OCI-LY1 (cell line): Measurements from ENCODE around the gene SMOC2.

Source experiments
- H2AFZ ChIP-seq: fragments of 200-600 bp; sonication (generic), shearing (Covaris generic); 2 replicates; pipeline ENCODE4 v1.6.0; 2014; ENCODE audit warnings: antibody characterized with exemption, mild to moderate bottlenecking, low read length
- H3F3A ChIP-seq: fragments of 200-600 bp; sonication (generic), shearing (Covaris generic); 2 replicates; pipeline ENCODE4 v1.6.0; 2014; ENCODE audit warnings: mild to moderate bottlenecking, antibody characterized with exemption, low read length, moderate library complexity; ENCODE audit not compliant: insufficient read depth
- H3K27ac ChIP-seq: fragments of 200-600 bp; sonication (generic); 2 replicates; pipeline ENCODE4 v1.5.1; 2014; ENCODE audit warnings: low read length, mixed run types, mild to moderate bottlenecking, low read depth; ENCODE audit not compliant: poor library complexity, severe bottlenecking
- H3K27me3 ChIP-seq: fragments of 200-600 bp; sonication (generic); 2 replicates; pipeline ENCODE4 v1.6.0; 2014; ENCODE audit warnings: antibody characterized with exemption, mild to moderate bottlenecking, low read length, moderate library complexity; ENCODE audit not compliant: insufficient read depth
- H3K36me3 ChIP-seq: fragments of 200-600 bp; sonication (generic); 2 replicates; pipeline ENCODE4 v1.6.1; 2014; ENCODE audit warnings: mild to moderate bottlenecking, antibody characterized with exemption, low read length, moderate library complexity, mixed read lengths; ENCODE audit not compliant: insufficient read depth
- H3K4me1 ChIP-seq: fragments of 200-600 bp; sonication (generic); 2 replicates; pipeline ENCODE4 v1.5.1; 2014; ENCODE audit warnings: mild to moderate bottlenecking, low read length, moderate library complexity; ENCODE audit not compliant: insufficient read depth, severe bottlenecking
- H3K4me2 ChIP-seq: fragments of 200-600 bp; sonication (generic), shearing (Covaris generic); 2 replicates; pipeline ENCODE4 v1.6.1; 2014; ENCODE audit warnings: low read length
- H3K4me3 ChIP-seq: fragments of 200-600 bp; sonication (generic); 2 replicates; pipeline ENCODE4 v1.5.1; 2014; ENCODE audit warnings: low read length, low read depth, mild to moderate bottlenecking, mixed read lengths; ENCODE audit not compliant: poor library complexity, severe bottlenecking
- H3K79me2 ChIP-seq: fragments of 200-600 bp; shearing (Covaris generic); 2 replicates; pipeline ENCODE4 v1.6.1; 2016; ENCODE audit warnings: mixed run types, low read length, mixed read lengths; ENCODE audit not compliant: insufficient read depth
- H3K9ac ChIP-seq: fragments of 200-600 bp; sonication (generic), shearing (Covaris generic); 2 replicates; pipeline ENCODE4 v1.6.1; 2014; ENCODE audit warnings: mild to moderate bottlenecking, low read length, mixed read lengths
- H3K9me2 ChIP-seq: fragments of 200-600 bp; sonication (generic), shearing (Covaris generic); 2 replicates; pipeline ENCODE4 v1.6.1; 2014; ENCODE audit warnings: low read depth, mild to moderate bottlenecking, low read length, mixed read lengths
- H3K9me3 ChIP-seq: fragments of 200-600 bp; shearing (Covaris generic); 2 replicates; pipeline ENCODE4 v1.6.1; 2014; ENCODE audit warnings: low read length, mixed read lengths
- H4K20me1 ChIP-seq: fragments of 200-600 bp; sonication (generic), shearing (Covaris generic); 2 replicates; pipeline ENCODE4 v1.6.0; 2016; ENCODE audit warnings: mild to moderate bottlenecking, low read length; ENCODE audit not compliant: insufficient read depth
- EZH2 ChIP-seq: fragments of 200-600 bp; sonication (generic), shearing (Covaris generic); IDR thresholded peaks from 2 replicates; pipeline ENCODE4 v1.8.0; 2017; ENCODE audit warnings: borderline replicate concordance, mixed run types, mild to moderate bottlenecking, antibody characterized with exemption, low read length, moderate library complexity, mixed read lengths
- TF ChIP-seq, protein P1 (sequence below): fragments of 200-600 bp; sonication (generic), shearing (Covaris generic); IDR thresholded peaks from 2 replicates; pipeline ENCODE4 v1.5.1; 2017; ENCODE audit warnings: mild to moderate bottlenecking, antibody characterized with exemption, low read length, moderate library complexity, mixed read lengths

The SMOC2 gene

DNA sequence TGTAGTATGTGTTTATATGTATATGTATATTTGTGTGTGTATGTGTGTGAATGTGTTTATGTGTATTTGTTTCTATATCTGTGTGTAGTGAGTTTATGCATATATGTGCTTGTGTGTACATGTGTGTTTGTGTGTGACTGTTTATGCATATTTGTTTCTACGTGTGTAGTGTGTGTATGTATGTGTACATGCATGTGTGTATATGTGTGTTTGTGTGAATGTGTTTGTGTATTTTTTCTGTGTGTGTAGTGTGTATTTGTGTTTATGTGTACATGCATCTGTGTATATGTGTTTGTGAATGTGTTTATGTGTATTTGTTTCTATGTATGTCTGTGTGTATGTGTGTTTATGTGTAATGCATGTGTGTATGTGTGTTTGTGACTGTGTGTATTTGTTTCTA is 12.1 kb upstream of the SMOC2 start:
- Histone ChIP-seq H3K9ac (no peak overlapping the region), H3K36me3 (no peaks in the 10 kb centered on the region), H4K20me1 (no peaks in the 10 kb centered on the region), H3K27me3 (no peaks in the 10 kb centered on the region), H3K9me2 (no peaks in the 10 kb centered on the region), H2AFZ (no peak overlapping the region), H3K27ac (no peak overlapping the region), H3K9me3 (no peaks in the 10 kb centered on the region), H3K79me2 (no peaks in the 10 kb centered on the region), H3K4me1 (no peaks in the 10 kb centered on the region), H3K4me3 (no peak overlapping the region), H3F3A (no peaks in the 10 kb centered on the region), H3K4me2 (no peak overlapping the region)
- no peak for TF ChIP-seq EZH2
- TF ChIP-seq, protein P1, sequence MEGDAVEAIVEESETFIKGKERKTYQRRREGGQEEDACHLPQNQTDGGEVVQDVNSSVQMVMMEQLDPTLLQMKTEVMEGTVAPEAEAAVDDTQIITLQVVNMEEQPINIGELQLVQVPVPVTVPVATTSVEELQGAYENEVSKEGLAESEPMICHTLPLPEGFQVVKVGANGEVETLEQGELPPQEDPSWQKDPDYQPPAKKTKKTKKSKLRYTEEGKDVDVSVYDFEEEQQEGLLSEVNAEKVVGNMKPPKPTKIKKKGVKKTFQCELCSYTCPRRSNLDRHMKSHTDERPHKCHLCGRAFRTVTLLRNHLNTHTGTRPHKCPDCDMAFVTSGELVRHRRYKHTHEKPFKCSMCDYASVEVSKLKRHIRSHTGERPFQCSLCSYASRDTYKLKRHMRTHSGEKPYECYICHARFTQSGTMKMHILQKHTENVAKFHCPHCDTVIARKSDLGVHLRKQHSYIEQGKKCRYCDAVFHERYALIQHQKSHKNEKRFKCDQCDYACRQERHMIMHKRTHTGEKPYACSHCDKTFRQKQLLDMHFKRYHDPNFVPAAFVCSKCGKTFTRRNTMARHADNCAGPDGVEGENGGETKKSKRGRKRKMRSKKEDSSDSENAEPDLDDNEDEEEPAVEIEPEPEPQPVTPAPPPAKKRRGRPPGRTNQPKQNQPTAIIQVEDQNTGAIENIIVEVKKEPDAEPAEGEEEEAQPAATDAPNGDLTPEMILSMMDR, result no peak

- Histone ChIP-seq H3K9me3 (no peaks in the 10 kb centered on the region), H2AFZ (no peak overlapping the region), H3K9ac (no peak overlapping the region), H3K9me2 (no peaks in the 10 kb centered on the region), H3K4me3 (no peak overlapping the region), H3K27me3 (no peaks in the 10 kb centered on the region), H3K4me1 (no peaks in the 10 kb centered on the region), H3K79me2 (no peaks in the 10 kb centered on the region), H3K36me3 (no peaks in the 10 kb centered on the region), H4K20me1 (no peaks in the 10 kb centered on the region), H3F3A (no peaks in the 10 kb centered on the region), H3K27ac (no peak overlapping the region), H3K4me2 (no peak overlapping the region)
- TF ChIP-seq EZH2, result no peak
- TF ChIP-seq, protein P1, result no peak
Measured at GRCh38 chr6:168432196-168432595, 8.8 kb upstream of the SMOC2 start.

GRCh38 chr6:168433898-168434297 is 7.1 kb upstream of the SMOC2 start:
- Histone ChIP-seq H3K9me2 (no peaks in the 10 kb centered on the region), H4K20me1 (no peaks in the 10 kb centered on the region), H3K36me3 (no peaks in the 10 kb centered on the region), H3K79me2 (no peaks in the 10 kb centered on the region), H2AFZ (no peak overlapping the region), H3K27me3 (no peaks in the 10 kb centered on the region), H3F3A (no peaks in the 10 kb centered on the region), H3K4me2 (no peak overlapping the region), H3K9ac (no peak overlapping the region), H3K4me1 (no peaks in the 10 kb centered on the region), H3K4me3 (no peak overlapping the region), H3K27ac (no peak overlapping the region), H3K9me3 (no peaks in the 10 kb centered on the region)
- TF ChIP-seq, protein P1, result no peak
- TF ChIP-seq EZH2, result no peak
